Activated T-cell treated with anti-CD3 and anti-CD28 coated beads, Interleukin-2, amount 50 U/mL, for 1 hour (primary cell): Measurements from ENCODE around the gene IDH3A.

ENCODE experiments used
- DNase-seq: peaks from one replicate; pipeline ENCODE4 v3.0.0-alpha.2; 2020

IDH3A gene

GRCh38 chr15:78204351-78205309 lies 55.5 kb downstream of the IDH3A start:
- no peak for DNase-seq

- no peak for DNase-seq
Measured at GRCh38 chr15:78205337-78205736, 56.2 kb downstream of the IDH3A start.

GRCh38 chr15:78205856-78206255 lies 56.7 kb downstream of the IDH3A start:
- DNase-seq, result no peak

- no peak for DNase-seq
Measured at GRCh38 chr15:78206326-78207109, 57.4 kb downstream of the IDH3A start.

GRCh38 chr15:78207110-78207458 lies 57.9 kb downstream of the IDH3A start:
- no peak for DNase-seq

GRCh38 chr15:78207641-78208340 lies 58.6 kb downstream of the IDH3A start:
- no peak for DNase-seq

- DNase-seq, result no peak
Measured at GRCh38 chr15:78208341-78208844, 59.2 kb downstream of the IDH3A start.

GRCh38 chr15:78208887-78209645 lies 59.9 kb downstream of the IDH3A start:
- DNase-seq, result no peak

- no peak for DNase-seq
Measured at GRCh38 chr15:78209646-78210348, 60.6 kb downstream of the IDH3A start.

GRCh38 chr15:78210349-78210717 lies 61.2 kb downstream of the IDH3A start:
- DNase-seq, result no peak

GRCh38 chr15:78211189-78211921 lies 62.2 kb downstream of the IDH3A start:
- no peak for DNase-seq

- no peak for DNase-seq
Measured at GRCh38 chr15:78212008-78212407, 62.8 kb downstream of the IDH3A start.

GRCh38 chr15:78212546-78213424 lies 63.6 kb downstream of the IDH3A start:
- no peak for DNase-seq

- DNase-seq, result no peak
Measured at GRCh38 chr15:78213425-78213750, 64.2 kb downstream of the IDH3A start.

GRCh38 chr15:78213956-78214355 lies 64.8 kb downstream of the IDH3A start:
- DNase-seq, result no peak

- DNase-seq, result no peak
Measured at GRCh38 chr15:78216276-78217104, 67.3 kb downstream of the IDH3A start.

GRCh38 chr15:78220713-78221112 lies 71.6 kb downstream of the IDH3A start:
- no peak for DNase-seq
